HG03575 (cell line): ENCODE data around the gene AMMECR1L.
"Not testable (repeated sequence)": the region's sequence is repeated elsewhere in the genome, so short reads cannot be mapped to it uniquely, and the experiment has no call there.

ENCODE experiments used
- ATAC-seq: cut with Tn5 transposase; IDR thresholded peaks from one replicate; pipeline ENCODE4 v1.9.1; 2021; ENCODE audit not compliant: unreplicated experiment, insufficient number of reproducible peaks, low FRiP score; ENCODE audit errors: extremely low read depth

Gene AMMECR1L

DNA sequence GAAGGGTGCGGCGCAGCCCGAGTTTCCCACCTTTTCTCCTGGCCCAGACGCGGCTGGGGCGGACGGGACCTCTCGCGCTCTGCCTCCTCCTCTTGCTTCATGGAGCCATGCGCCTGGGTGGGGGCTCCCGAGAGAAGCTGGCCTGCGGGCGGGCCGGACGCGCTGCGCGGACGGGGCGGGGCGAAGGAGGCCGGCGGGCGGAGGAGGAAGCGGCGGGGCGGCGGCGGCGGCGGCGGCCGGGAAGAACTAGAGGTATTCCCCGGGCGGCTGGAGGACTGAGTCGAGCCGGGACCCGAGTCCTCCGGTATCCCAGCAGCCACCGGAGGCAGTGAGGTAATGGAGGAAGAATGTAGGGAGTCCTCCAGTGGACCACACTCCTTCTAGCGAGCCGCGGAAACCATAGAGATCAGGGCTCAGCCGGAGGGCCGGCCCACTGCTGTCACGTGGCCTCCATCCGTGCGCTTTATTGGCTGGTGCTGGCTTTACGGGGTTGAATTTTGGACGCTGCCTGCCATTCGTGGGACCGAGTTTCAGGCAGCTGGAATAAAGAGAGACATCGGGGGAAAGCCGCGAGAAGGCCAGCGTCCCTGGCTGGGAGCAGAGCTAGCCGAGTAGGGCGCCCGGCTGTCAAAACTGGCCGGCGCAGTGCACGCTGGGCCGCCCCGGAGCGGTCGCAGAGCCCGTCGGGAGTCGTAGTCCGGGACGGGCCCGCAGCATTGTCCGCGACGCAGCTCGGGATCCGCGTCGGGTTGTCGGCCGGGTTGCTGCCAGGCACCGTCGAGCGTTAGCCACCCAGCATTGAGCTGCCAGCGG lies at the start of gene AMMECR1L:
TSS of gene AMMECR1L (minus strand) at position 177 of the 813 bp plus-strand sequence. CDS start 11,722 bp downstream, outside the sequence.
- peak; percentile 93 for ATAC-seq

DNA sequence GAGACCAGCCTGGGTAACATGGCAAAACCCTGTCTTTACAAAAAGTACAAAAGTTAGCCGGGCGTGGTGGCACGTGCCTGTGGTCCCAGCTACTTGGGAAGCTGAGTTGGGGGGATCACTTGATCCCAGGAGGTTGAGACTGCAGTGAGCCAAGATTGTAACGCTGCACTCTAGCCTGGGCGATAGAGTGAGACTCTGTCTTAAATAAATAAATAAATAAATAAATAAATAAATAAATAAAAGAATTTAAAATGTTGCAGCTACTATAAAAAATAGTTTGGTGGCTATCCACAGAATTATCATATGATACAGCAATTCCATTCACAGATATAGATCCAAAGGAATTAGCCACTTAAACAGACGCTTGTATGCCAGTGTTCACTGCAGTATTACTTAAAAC lies 49.6 kb upstream of the AMMECR1L start:
- ATAC-seq: no peak

DNA sequence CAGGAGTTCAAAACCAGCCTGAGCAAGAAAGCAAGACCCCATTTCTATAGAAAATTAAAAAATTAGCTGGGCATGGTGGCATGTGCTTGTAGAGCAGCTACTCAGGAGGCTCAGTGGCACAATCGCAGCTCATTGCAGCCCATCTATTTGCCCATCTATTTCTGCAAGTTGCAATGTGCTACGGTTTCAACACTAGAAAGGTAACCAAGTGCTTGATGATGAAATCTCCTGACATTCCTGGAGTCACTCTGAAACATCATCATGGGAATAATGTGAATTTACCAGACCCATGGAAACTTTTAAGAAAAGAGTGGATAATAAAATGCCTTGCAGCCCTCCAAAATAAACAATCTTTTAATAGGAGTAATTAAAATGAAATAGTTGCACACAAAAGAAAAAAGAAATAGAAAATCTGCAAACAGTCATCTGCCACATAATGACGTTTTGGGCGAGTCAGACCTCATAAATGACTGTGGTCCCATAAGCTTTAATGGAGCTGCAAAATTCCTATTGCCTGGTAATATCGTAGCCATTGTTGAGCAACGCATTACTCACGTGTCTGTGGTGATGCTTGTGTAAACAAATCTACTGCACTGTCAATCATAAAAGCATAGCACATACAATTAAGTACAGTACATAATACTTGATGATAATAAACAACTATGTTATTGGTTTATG lies 46.6 kb upstream of the AMMECR1L start:
- ATAC-seq: no peak

DNA sequence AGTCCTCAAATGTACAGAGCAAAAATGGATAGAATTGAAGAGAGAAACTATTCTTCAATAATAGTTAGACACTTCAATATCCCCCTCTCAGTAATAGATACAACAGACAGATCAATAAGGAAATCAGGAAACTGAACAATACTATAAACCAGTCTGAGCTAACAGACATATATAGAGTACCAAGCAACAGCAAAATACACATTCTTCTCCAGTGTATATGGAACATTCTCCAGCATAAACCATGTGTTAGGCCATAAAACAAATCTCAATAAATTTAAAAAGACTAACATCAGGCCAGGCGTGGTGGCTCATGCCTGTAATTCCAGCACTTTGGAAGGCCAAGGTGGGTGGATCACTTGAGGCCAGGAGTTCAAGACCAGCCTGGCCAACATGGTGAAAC lies 43.7 kb upstream of the AMMECR1L start:
- ATAC-seq: no peak

GRCh38 chr2:127927384-127927783 lies 41.6 kb upstream of the AMMECR1L start:
- ATAC-seq: no peak

DNA sequence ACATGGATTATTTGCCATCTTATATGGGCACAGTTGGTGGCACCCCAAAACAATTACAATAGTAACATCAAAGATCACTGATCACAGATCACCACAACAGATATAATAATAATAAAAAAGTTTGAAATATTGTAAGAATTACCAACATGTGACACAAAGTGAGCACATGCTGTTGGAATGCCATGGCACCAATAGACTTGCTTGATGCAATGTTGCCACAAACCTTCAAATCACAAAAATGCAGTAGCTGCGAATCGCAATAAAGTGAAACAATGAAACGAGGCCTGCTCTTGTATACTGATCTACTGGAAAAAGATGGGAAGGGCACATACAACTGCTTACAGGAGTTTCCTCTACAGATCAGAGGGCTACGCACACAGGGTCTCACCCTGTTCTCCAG lies 32.2 kb upstream of the AMMECR1L start:
- no peak for ATAC-seq

DNA sequence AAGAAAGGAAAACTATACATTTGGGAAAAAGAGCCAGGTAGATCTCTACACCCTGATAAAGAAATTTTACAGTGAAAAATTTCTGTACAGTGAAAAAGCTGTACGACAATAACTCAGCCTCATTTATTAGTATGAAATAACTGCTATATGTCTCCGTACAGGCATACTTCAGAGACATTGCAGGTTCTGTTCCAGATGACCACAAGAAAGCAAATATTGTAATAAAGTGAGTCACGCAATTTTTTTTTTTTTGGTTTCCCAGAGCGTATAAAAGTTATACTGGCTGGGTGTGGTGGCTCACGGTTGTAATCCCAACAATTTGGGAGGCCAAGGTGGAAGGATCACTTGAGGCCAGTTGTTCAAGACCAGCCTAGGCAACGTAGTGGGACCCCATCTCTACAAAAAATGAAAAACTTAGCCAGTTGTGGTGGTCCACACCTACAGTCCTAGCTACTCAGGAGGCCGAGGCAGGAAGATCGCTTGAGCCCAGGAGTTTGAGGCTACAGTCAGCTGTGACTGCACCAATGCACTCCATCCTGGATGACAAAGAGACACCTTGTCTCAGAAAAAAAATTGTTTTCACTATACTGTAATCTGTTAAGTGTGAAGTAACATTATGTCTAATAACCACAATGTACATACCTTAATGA lies 28.2 kb upstream of the AMMECR1L start:
- ATAC-seq: no peak

GRCh38 chr2:127911737-127912136 lies 26.0 kb upstream of the AMMECR1L start:
- ATAC-seq: no peak

GRCh38 chr2:127910415-127910814 lies 24.7 kb upstream of the AMMECR1L start:
- ATAC-seq: no peak

DNA sequence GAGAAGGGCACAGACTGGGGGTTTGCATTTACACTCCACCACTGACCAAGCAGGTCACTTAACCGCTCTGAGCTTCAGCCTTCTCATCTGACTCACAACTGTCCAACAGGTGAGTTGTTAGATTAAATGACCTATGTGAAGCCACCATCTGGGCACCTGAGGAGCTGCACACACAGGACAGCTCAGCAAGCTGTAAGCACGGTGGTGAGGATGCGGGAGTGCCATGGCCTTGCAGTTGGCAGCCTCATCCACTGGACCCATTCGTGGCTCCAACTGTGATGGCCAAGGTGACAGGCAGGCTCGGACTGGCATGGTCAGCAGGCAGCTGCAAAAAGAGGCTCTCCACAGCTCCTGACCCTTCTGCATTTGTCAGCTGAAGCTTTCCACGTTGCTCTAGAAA lies 23.3 kb upstream of the AMMECR1L start:
- ATAC-seq: no peak

- not testable (repeated sequence) for ATAC-seq
Measured at GRCh38 chr2:127907733-127908400, 22.1 kb upstream of the AMMECR1L start.

DNA sequence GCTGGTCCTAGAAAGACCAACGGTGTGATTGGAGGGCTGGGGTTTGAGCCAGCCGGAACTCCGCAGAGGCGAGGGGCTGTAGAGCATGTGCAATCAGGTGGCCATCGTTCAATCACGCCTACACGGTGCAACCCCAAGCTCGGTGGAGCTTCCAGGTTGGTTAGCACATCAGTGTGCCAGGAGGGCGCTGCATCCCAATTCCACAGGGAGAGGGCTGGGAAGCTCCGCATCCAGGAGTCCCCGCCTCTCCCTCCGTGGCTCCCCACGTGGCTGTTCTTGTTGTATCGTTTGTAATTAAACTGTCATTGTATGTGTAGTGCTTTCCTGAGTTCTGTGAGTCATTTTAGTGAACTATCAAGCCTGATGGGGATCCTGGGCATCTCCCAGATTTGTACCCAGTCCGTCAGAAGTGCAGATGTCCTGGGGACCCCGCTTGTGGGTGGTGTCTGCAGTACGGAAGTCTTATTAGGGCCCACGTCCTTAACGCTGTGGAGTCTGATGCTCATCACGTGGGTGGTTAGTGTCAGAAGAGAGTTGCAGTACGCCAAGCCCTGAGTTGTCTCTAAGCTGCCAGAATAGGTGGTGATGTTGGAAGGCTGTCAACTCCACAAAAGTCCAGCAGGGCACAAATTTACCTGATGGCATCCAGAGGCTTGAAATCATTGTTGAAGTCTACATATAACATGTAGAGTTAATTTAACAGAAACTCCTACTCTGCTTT lies 20.6 kb upstream of the AMMECR1L start:
- no peak for ATAC-seq

DNA sequence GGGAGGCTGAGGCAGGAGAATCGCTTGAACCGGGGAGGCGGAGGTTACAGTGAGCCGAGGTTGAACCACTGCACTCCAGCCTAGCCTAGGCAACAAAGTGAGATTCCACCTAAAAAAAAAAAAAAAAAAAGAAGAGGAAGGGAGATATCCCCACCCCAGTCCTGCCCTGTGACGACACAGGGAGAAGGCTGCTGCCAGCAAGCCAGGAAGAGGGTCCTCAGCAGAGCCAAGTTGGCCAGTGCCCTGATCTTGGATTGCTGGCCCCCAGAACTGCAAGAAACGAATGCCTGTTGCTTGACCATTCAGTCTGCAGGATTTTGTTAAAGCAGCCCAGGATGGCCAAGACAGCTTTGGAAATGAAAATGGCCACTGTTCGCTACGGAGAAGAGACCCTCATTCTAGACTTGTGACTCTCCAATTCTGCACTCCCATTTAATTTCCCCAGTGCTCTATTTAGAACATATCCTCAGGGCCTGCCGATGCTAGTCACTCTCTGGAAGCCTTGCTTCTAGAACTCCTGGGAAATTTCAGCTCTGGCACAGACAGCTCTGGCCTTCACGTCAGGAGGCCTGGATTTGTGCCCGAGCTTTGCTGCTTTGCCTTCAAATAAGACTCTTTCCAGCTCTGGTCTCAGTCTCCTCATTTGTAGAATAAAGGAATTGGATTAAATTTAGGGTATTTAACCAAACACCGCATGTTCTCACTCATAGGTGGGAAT lies 15.7 kb upstream of the AMMECR1L start:
- no peak for ATAC-seq

DNA sequence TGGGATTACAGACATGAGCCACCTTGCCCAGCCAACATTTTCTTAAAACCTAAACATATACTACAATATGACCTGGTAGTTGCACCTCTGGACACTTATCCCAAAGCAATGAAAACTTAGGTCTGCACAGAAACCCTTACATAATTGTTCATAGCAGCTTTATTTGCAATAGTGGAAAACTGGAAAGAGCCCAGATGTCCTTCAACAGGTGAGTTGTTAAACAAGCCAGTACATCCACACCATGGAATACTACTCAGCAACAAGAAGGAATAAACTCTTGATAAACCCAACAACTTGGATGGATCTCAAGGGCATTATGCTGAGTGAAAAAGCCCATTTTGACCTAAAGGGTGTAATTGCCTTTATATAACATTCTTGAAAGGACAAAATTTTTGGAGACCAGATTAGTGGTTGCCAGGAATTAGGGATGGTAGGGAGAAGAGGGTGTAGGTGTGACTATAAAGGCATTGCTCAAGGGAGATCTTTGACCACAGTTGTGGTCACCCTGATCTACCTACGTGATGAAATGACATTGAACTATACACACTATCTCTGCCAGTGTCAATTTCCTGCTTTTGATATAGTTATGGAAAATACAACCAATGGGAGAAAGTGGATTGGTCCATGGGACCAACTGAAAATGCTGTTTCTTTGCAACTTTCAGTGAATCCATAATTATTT lies 11.9 kb upstream of the AMMECR1L start:
- no peak for ATAC-seq

- no peak for ATAC-seq
Measured at GRCh38 chr2:127893494-127893893, 7.7 kb upstream of the AMMECR1L start.

DNA sequence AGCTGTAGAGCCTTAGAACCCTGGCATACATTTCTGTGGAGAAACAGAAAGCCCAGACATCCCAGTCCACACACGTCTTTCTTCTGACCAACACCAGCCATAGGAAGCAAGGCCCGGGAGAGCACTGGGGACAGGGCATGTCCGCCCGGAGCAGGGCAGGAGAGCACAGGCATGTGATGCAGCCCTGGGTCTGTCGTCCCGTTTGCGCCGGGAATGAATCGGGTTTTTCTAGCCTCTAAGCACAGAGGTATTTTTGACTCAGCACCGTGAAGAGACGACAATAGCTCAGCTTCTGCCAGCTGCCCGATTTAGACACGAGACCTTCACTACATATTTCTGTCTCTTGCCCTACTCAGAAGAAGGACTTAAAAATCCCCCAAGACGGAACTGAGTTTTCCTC lies 7.3 kb upstream of the AMMECR1L start:
- ATAC-seq: no peak

- ATAC-seq: no peak
Measured at GRCh38 chr2:127891811-127892210, 6.1 kb upstream of the AMMECR1L start.

DNA sequence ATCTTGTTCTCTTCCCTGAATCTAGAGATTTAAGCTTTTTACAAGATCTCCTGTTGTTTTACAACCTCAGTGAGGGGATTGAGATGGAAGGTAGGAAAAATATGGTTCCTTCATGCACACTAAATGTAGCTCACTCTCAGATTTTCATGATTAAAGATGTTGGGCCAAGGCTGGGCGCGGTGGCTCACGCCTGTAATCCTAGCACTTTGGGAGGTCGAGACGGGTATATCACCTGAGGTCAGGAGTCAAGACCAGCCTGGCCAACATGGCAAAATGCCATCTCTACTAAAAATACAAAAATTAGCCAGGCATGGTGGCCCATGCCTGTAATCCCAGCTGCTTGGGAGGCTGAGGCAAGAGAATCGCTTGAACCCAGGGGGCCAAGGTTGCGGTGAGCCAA lies 5.0 kb upstream of the AMMECR1L start:
- not testable (repeated sequence) for ATAC-seq
